ENCODE results near the gene WDFY4.

DNA sequence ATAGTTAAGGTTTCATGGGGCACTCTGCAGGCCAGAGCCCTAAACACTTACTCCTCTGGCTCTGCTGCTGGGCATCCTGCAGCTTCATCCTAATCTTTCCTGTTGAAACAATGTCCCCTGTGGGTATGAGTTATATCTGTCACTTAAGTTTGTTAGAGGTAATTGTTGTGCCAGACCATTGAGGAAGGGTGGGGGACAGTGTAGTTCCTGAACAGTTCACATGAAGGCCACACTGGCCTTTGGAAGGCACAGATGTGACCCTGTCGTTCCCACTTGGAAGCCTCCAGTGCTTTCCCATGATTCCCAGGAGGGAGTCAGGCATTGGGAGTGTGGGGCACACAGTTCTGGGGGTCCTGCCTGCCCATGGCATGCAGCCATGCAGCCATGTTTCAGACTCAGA lies 65.3 kb downstream of the WDFY4 start:
- TF ChIP-seq, protein P1, sequence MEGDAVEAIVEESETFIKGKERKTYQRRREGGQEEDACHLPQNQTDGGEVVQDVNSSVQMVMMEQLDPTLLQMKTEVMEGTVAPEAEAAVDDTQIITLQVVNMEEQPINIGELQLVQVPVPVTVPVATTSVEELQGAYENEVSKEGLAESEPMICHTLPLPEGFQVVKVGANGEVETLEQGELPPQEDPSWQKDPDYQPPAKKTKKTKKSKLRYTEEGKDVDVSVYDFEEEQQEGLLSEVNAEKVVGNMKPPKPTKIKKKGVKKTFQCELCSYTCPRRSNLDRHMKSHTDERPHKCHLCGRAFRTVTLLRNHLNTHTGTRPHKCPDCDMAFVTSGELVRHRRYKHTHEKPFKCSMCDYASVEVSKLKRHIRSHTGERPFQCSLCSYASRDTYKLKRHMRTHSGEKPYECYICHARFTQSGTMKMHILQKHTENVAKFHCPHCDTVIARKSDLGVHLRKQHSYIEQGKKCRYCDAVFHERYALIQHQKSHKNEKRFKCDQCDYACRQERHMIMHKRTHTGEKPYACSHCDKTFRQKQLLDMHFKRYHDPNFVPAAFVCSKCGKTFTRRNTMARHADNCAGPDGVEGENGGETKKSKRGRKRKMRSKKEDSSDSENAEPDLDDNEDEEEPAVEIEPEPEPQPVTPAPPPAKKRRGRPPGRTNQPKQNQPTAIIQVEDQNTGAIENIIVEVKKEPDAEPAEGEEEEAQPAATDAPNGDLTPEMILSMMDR (IDR thresholded peaks at IDR 0.05): no peak
- TF ChIP-seq POLR2A (IDR thresholded peaks at IDR 0.05): no peak
